K562 (cell line): ENCODE results near the gene MAML1. TPM values are rescaled to one million over a fixed set of nuclear protein-coding genes. Genes with fewer than 3 reads are reported as not detected.

Experiments used
- ATF7 ChIP-seq: fragments of 450-650 bp; IDR thresholded peaks from 2 replicates; pipeline ENCODE4 v1.7.1; 2014; ENCODE audit warnings: mild to moderate bottlenecking, moderate library complexity
- CREM ChIP-seq: IDR thresholded peaks from 2 replicates; pipeline ENCODE4 v1.6.1; 2014; ENCODE audit warnings: antibody characterized with exemption, low read depth
- ELF4 ChIP-seq: fragments of 450-650 bp; formaldehyde crosslinking; IDR thresholded peaks from 2 replicates; pipeline ENCODE4 v1.4.0; 2022; ENCODE audit warnings: missing genetic modification characterization
- ETV5 ChIP-seq: sonication (generic); formaldehyde crosslinking; IDR thresholded peaks from 2 replicates; pipeline ENCODE4 v1.4.0; 2020; ENCODE audit warnings: low read depth, mild to moderate bottlenecking, missing genetic modification reagents
- GTF2E2 ChIP-seq: fragments of 200-800 bp; sonication (Bioruptor generic); IDR thresholded peaks from 2 replicates; pipeline ENCODE4 v1.6.1; 2016; ENCODE audit warnings: missing genetic modification characterization, missing compliant biosample characterization
- MAZ ChIP-seq, 2 experiments: fragments of 450-650 bp in 1 of 2; sonication (generic) in 1 of 2; formaldehyde crosslinking; IDR thresholded peaks in 1 of 2; conservative IDR thresholded peaks in 1 of 2; 2 replicates each; pipeline versions ENCODE4 v1.4.0 to v1.5.0; 2020; ENCODE audit warnings: mild to moderate bottlenecking in 1 of 2, missing genetic modification reagents in 1 of 2
- PREB ChIP-seq: sonication (generic); formaldehyde crosslinking; IDR thresholded peaks from 2 replicates; pipeline ENCODE4 v1.8.1; 2023; ENCODE audit warnings: mild to moderate bottlenecking, missing genetic modification reagents
- SRF ChIP-seq, 2 experiments: fragments of 250-450, 450-650 bp in 1 of 2; sonication (Bioruptor Pico) in 1 of 2; sonication (generic) in 1 of 2; formaldehyde crosslinking; IDR thresholded peaks; 2 replicates each; pipeline versions ENCODE4 v1.5.0 to v1.5.1; 2020 to 2022; ENCODE audit warnings: mild to moderate bottlenecking in 1 of 2, missing genetic modification reagents in 1 of 2
- STAT5A ChIP-seq: IDR thresholded peaks from 2 replicates; pipeline ENCODE4 v1.6.1; 2012; ENCODE audit warnings: low read length, inconsistent platforms, borderline replicate concordance
- TFAP4 ChIP-seq: sonication (generic); formaldehyde crosslinking; IDR thresholded peaks from 2 replicates; pipeline ENCODE4 v1.8.0; 2022; ENCODE audit warnings: missing genetic modification reagents, mild to moderate bottlenecking, moderate library complexity, borderline replicate concordance
- UBTF ChIP-seq, 2 experiments: IDR thresholded peaks; 2 replicates each; pipeline ENCODE4 v1.6.1; 2012; ENCODE audit warnings: improper control_type of control experiment in 2 of 2, low read depth in 2 of 2, low read length in 2 of 2, borderline replicate concordance in 1 of 2
- ZBTB11 ChIP-seq, 3 experiments: fragments of 200-800 bp in 1 of 3; fragments of 250-450 bp in 1 of 3; fragments of 450-650 bp in 1 of 3; sonication (Bioruptor Pico) in 1 of 3; sonication (Bioruptor generic) in 1 of 3; formaldehyde crosslinking in 1 of 3; IDR thresholded peaks; 2 replicates each; pipeline versions ENCODE4 v1.6.1 to v1.8.0; 2016 to 2022; ENCODE audit warnings: mild to moderate bottlenecking in 2 of 3, missing genetic modification characterization in 2 of 3, missing compliant biosample characterization in 1 of 3, moderate library complexity in 1 of 3
- polyA plus RNA-seq, 8 experiments: library from polyadenylated mRNA; depleted of rRNA in 4 of 8; stranded (reverse) in 5 of 8; unstranded in 3 of 8; fragments of >200 nt; fragmentation: Nextera tagmentation in 2 of 8; fragmentation: Illumina TruSeq in 1 of 8; extraction: Ambion mirVana in 2 of 8; extraction: Trizol in 1 of 8; gene quantifications; 2 replicates each; pipeline versions ENCODE4 v1.2.1 to v1.2.3, GENCODE V29; 2011 to 2014; ENCODE audit warnings: inconsistent platforms in 1 of 8, missing spikeins in 1 of 8
- total RNA-seq, 7 experiments: library from RNA; depleted of rRNA in 6 of 7; stranded (reverse); fragments of >200 nt in 6 of 7; fragmentation: Illumina TruSeq in 2 of 7; extraction: Trizol in 2 of 7; gene quantifications; 2 replicates each; pipeline versions ENCODE4 v1.2.1 to v1.2.3, GENCODE V29; 2011 to 2021; ENCODE audit warnings: low replicate concordance in 1 of 7

Gene MAML1
- total and polyA plus RNA-seq, 9 of the 15 experiments (the other 6 are each of a cell fraction or from before 2014, with no cell fraction given), result 0.32 to 18.4 (median 7.0) TPM

- TF ChIP-seq ZBTB11 (CRISPR knock-in tag; IDR thresholded peaks at IDR 0.05) (0 out of 6 replicates have a peak, but pooled peaks of 1 of the 3 experiments have one; percentile 46), ELF4 (CRISPR knock-in tag) (peak; percentile 78; the same call in 1 of the 2 replicates), GTF2E2 (tag) (peak; percentile 48; the same call in 1 of the 2 replicates), ETV5 (CRISPR knock-in tag) (peak; percentile 73; the same call in 1 of the 2 replicates), MAZ (CRISPR knock-in tag; conservative IDR thresholded peaks at IDR 0.05 in 1 of 2, IDR thresholded peaks at IDR 0.05 in 1 of 2) (peak; percentile 63 to 93), SRF (CRISPR knock-in tag; IDR thresholded peaks at IDR 0.05) (peak in 1 of 2 experiments; percentile 50; a peak in 1 of 4 replicates), STAT5A (no peak), TFAP4 (CRISPR knock-in tag) (peak; percentile 83; the same call in 1 of the 2 replicates), ATF7 (peak; percentile 96), CREM (peak; percentile 93), PREB (CRISPR knock-in tag) (no peak), UBTF (IDR thresholded peaks at IDR 0.05; ENCODE audit: borderline replicate concordance in 1 of 2, low read depth in 2 of 2, low read length in 2 of 2) (peak; percentile 85 to 86; a peak in 3 of 4 replicates)
These were observed 86.2 kb downstream of the MAML1 start (continued) for GRCh38 chr5:179818746-179819295.
